Activated CD4-positive, alpha-beta T cell treated with anti-CD3 and anti-CD28 coated beads, Interleukin-2, amount 50 U/mL, for 48 hours (primary cell): ENCODE measurements around the gene CENPU.
"Not testable (repeated sequence)": the region's sequence is repeated elsewhere in the genome, so short reads cannot be mapped to it uniquely, and the experiment has no call there.

Experiments used
- DNase-seq, 2 experiments: peaks; one replicate each; pipeline ENCODE4 v3.0.0-alpha.2; 2020

CENPU gene

DNA sequence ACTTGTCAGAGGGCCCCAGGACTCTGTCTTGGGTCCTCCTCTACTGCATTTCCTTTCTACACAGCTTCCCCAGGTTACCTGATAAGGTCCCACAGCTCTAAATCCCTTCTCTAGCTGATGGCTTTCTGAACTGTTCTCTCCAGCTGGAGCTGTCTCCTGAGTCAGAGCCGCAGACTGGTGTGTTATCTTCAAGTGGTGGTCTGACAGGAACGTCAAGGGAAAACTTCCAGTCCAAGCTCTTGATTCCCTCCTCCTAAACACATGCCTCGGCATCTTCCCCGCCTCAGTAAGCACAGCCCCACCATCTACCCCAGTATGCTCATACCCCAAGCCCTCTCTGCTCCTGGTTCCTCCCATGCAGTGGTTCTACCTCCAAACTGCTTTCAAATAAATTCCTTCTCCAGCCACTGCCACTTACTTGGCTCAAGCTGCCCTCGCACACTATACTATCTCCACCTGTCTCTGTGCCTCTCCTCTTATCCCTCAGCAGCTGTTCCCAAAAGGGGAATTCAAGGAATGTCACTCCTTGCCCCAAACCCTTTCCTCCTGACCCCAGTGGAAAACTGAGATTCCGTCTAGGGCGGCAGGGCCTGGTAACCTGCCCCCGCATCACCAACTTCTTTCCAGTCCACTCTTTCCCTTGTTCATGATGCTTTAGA is 17.2 kb upstream of the CENPU start:
- no peak for DNase-seq

GRCh38 chr4:184748251-184748652 is 14.4 kb upstream of the CENPU start:
- DNase-seq: no peak

DNA sequence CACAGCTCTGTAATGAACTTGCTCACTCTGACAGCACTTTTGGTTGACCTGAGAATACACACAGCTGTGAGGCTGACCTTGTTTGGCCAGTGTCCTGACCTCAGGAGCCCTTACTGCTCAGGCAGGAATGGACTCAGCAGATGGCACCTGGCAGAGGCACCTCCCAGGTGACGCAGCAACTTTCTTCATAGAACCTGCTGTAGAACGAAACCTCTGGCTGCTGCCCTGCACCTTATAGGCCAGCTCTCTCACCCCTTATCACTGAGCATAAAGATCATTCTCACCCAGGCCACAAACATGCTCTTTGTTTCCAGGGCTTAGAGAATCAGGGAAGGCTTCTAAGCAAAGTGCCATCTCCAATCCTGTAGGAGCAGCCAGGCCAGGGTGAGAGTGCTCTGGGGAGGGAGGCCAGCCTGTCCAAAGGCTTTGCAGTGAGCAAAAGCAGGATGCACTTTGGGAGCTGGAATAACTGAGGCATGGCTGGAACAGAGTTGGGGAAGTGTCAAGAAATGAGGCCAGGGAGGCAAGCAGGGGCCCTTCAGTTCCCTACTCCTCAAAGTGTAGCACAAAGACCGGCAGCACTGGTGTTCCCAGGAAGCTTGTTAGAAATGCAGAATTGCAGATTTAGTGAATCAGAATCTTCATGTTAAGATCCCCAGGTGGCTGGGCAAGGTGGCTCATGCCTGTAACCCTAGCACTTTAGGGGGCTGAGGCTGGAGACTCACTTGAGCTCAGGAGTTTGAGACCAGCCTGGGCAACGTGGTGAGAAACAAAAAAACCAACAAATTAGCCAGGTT is 13.3 kb upstream of the CENPU start:
- no peak for DNase-seq

GRCh38 chr4:184745831-184746795 is 12.2 kb upstream of the CENPU start:
- peak; percentile 72 to 79 for DNase-seq

DNA sequence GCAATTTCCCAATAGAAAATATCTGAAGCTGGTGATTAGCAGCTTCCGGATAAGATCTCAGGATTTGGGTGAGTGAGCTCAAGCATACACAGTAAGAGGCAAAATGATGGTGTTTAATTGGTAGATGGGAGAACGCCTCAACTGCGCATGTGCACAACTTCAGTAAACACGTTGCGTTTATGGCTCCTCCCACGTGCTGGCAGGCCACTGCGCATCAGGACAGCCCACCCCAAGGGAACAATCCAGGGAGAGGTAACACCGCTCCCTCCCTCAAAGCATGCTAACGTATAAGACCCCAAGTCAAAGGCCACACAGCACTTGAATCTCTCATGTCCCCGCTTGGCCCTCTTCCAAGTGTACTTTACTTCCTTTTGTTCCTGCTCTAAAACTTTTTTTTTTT is 10.3 kb upstream of the CENPU start:
- no peak for DNase-seq

- no peak for DNase-seq
Observed at GRCh38 chr4:184743650-184744049, 9.8 kb upstream of the CENPU start.

DNA sequence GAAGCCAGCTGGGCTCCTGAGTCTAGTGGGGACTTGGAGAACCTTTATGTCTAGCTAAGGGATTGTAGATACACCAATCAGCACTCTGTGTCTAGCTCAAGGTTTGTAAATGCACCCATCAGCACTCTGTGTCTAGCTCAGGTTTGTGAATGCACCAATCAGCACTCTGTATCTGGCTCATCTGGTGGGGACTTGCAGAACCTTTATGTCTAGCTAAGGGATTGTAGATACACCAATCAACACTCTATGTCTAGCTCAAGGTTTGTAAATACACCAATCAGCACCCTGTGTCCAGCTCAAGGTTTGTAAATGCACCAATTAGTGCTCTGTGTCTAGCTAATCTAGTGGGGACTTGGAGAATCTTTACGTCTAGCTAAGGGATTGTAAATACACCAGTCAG is 7.8 kb upstream of the CENPU start:
- not testable (repeated sequence) for DNase-seq

DNA sequence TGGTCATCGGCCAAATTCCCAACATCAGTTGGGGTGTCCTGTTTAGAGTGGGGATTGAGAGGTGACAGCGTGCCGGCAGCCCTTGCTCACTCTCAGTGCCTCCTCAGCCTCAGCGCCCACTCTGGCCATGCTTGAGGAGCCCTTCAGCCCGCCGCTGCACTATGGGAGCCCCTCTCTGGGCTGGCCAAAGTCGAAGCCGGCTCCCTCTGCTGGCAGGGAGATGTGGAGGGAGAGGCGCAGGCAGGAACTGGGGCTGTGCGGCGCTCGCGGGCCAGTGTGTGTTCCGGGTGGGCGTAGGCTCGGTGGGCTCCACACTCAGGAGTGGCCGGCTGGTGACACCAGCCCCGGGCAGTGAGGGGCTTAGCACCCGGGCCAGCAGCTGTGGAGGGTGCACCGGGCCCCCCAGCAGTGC is 7.1 kb upstream of the CENPU start:
- DNase-seq: no peak

GRCh38 chr4:184739575-184739974 is 5.7 kb upstream of the CENPU start:
- not testable (repeated sequence) for DNase-seq

- no peak for DNase-seq
Observed at GRCh38 chr4:184734758-184735157, 862 bp upstream of the CENPU start.

DNA sequence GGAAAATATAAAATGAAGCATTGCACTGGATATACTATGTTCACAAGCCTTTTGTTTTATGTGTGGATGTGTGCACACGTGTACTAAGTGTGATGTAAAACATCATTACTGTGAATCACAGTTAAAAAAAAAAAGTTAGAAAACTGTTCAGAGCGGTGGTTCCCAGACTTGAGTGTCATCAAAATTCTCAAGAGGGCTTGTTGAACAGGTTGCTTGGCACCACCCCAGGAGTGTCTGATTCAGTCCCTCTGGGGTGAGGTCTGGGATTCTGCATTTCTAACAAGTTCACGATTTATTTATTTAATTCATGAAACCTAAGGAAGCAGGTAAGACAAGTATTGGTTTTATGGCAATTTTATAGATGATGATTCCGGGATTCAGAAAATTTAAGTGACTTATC is 1.8 kb downstream of the CENPU start:
- DNase-seq: no peak

- no peak for DNase-seq
Observed at GRCh38 chr4:184731056-184731455, 2.8 kb downstream of the CENPU start.

DNA sequence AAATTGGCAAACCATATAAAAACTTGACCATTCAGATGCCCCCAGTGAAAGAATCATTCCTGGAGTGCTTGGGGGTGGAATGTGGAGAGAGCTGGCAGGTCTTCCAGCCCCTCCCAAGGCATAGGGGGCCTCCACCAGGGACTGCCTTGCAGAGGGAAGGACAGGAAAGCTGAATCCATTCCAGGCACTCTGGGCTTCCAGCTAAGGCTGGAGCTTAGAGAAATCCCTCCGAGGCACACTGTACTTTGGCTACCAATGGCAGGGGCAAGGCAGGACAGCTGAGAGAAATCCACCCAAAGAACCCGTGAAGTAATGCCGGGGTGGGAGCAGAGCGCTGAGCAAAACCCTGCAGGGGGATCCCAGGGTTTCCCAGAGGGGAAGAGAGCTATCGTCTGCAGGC is 4.0 kb downstream of the CENPU start:
- no peak for DNase-seq

- DNase-seq: no peak
Observed at GRCh38 chr4:184728858-184729257, 5.0 kb downstream of the CENPU start.

GRCh38 chr4:184727430-184727829 is 6.5 kb downstream of the CENPU start:
- no peak for DNase-seq

DNA sequence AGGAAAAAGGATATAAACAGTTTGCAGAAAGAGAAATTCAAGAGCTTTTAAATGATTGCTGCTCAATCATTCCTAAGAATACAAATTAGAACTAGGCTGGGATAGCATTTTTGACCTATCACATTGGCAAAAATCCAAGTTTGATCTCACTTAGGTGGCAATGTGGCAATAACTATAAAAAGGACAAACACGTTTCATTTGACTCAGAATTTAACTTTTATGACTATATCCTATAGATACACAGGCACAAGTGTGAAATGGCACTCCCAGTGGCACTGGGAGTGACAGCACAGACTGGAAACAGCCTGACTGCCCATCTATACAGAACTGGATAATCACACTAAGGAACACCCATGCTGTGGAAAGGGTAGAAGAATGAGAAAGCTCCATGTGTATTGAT is 11.1 kb downstream of the CENPU start:
- no peak for DNase-seq

- no peak for DNase-seq
Observed at GRCh38 chr4:184721254-184721653, 12.6 kb downstream of the CENPU start.

DNA sequence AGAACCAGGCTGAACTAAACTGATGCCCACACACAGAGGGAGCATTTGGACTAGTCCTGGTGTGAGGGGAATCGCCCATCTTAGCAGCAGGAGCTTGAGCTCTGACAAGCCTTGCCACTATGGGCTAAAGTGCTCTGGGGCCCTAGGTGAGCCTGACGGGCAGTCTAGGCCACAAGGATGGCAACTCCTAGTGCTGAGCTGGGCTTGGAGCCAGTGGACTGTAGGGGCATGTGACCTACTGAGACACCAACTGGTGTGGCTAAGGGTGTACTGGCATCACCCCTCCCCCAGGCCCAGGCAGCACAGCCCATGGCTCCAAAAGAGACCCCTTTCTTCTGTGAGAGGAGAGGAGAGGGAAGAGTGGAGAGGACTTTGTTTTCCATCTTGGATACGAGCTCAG is 14.5 kb downstream of the CENPU start:
- no peak for DNase-seq

DNA sequence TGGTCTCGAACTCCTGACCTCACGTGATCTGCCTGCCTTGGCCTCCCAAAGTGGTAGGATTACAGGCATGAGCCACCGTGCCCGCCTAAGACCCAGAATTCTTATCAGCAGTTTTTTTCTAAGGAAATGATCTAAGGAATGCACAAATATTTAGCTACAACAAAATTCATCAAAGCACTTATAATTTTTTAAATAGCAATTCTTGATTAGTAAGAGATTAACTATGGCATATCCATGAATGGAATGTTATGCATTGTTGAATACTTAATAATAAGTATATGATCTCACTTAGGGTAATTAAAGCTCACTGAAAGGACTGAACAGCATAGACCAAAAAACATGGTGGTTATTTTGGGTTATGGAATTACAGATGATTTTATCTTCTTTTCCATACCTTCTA is 18.4 kb downstream of the CENPU start:
- no peak for DNase-seq

DNA sequence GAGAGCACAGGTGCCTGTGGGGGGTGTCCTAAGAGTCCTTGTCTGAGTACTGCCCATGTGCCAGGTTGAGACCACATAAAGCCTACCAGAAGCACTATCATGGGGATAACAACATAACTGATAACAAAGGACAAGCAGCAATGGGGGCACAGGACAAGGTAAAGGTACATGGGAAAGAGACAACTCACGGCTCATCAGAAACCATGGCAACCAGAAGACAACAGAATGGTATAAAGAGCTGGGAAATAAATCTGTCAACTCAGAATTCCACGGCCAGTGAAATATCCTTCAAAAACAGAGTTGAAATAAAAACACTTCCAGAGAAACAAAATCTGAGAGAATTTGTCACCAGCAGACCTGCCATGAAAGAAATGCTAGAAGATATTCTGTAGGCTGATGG is 20.0 kb downstream of the CENPU start:
- no peak for DNase-seq

DNA sequence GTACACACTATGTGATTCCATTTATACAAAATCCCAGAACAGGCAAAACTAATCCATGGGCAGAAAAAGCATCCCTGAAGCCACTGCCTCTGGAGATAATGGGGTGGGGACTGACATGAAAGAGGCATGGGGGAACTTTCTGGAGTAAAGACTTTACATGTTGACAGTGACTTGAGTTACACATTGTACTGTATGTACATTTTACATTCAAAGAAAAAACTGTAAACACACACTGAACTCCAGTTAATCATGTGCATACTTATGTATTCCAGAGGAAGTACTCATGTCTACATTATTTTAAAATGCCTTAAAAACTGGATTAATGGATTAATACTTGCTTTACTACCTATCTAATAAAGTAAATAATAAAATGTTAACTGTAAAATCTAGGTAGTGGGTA is 21.6 kb downstream of the CENPU start:
- DNase-seq: no peak

DNA sequence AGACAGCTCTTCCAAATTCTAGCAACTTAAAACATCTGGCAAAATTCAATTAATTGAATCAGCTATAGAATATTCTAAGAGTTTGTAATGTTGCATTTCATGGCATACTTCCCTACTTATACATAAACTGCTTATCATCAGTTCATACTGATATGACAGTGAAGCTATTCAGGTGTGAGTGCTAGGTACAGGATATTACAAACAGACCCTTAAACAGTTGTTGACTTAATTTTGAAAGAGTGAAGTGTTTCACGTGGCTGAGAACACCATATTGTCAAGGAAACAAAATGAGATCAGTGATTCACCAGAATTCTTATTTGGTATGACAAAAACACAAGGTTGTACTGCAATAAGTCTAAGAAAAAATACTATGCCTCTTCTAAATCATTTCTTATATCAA is 27.4 kb downstream of the CENPU start:
- DNase-seq: no peak

- no peak for DNase-seq
Observed at GRCh38 chr4:184705692-184706091, 28.2 kb downstream of the CENPU start.

GRCh38 chr4:184702114-184702513 is 31.8 kb downstream of the CENPU start:
- DNase-seq: no peak
